ENCODE measurements around the gene CELF5. TPM values are rescaled to one million over a fixed set of nuclear protein-coding genes. Genes with fewer than 3 reads are reported as not detected.

The CELF5 gene
- total RNA-seq, 2 donors from 2014 or later: 0.36 to 0.80 TPM

- Histone ChIP-seq H3K27me3 (replicated peaks; ENCODE audit: insufficient read depth) (no peaks in the 10 kb centered on the region), H3K36me3 (no peaks in the 10 kb centered on the region), H3K9me3 (no peaks in the 10 kb centered on the region), H3K4me1 (replicated peaks) (peaks cover 11% of the 10 kb centered on the region), H3K27ac (peak overlapping the region; percentile 82), H3K4me3 (no peak overlapping the region)
- WGBS: 59% methylated on average over 15 of the region's 15 CpGs
- intact Hi-C loops (cut with DNase I): no loop called here
- no peak for TF ChIP-seq CTCF (IDR thresholded peaks at IDR 0.05)
- no peak for TF ChIP-seq POLR2A (IDR thresholded peaks at IDR 0.05)
- no peak for TF ChIP-seq POLR2AphosphoS5 (IDR thresholded peaks at IDR 0.05)
- no peak for DNase-seq (ENCODE audit: low spot score)
Measured at GRCh38 chr19:3345850-3346460, 121.5 kb downstream of the CELF5 start.

Other genes with a start within 250 kb of the CELF5 start
- 1 to 10 TPM; 5.9 to 9.0 TPM for gene TLE6, start 247.1 kb upstream of the CELF5 start, total RNA-seq
- gene TLE2, start 195.4 kb upstream of the CELF5 start, total RNA-seq: 10 to 100 TPM; 61.9 to 82.1 TPM
- 100 to 1,000 TPM; 546 to 767 TPM for gene TLE5, start 162.2 kb upstream of the CELF5 start, total RNA-seq
- gene GNA11, start 130.3 kb upstream of the CELF5 start, total RNA-seq: 100 to 1,000 TPM in 1 of 2 donors, 10 to 100 TPM in 1; 61.3 to 117 TPM
- gene GNA15, start 88.6 kb upstream of the CELF5 start, total RNA-seq: 10 to 100 TPM; 11.1 to 13.3 TPM
- gene S1PR4, start 45.9 kb upstream of the CELF5 start, total RNA-seq: 1 to 10 TPM in 1 of 2 donors, under 1 TPM in 1; 0.14 to 1.5 TPM
- gene NCLN, start 38.7 kb upstream of the CELF5 start, total RNA-seq: 10 to 100 TPM; 48.6 to 68.5 TPM
- gene NFIC, start 141.9 kb downstream of the CELF5 start, total RNA-seq: 100 to 1,000 TPM; 160 to 168 TPM